ENCODE results near the gene ARHGAP6. TPM values are rescaled to one million over a fixed set of nuclear protein-coding genes. Genes with fewer than 3 reads are reported as not detected.

Gene ARHGAP6
- total and polyA plus RNA-seq, 2 donors from 2014 or later = 6.0 to 20.4 TPM

GRCh38 chrX:11484290-11484689 is 181.4 kb downstream of the ARHGAP6 start:
- Histone ChIP-seq H3K9me3 (ENCODE audit: control insufficient read depth in 2 of 3, insufficient read depth in 1 of 3, low read length in 3 of 3) (no peaks in the 10 kb centered on the region), H3K4me3 (ENCODE audit: low read length in 3 of 3) (no peak overlapping the region), H3K27ac (ENCODE audit: low read depth in 2 of 2, low read length in 2 of 2) (no peak overlapping the region), H3K27me3 (ENCODE audit: control insufficient read depth, insufficient read depth, low read length) (no peaks in the 10 kb centered on the region), H3K36me3 (ENCODE audit: control insufficient read depth in 2 of 3, insufficient read depth in 3 of 3, low read length in 3 of 3) (no peaks in the 10 kb centered on the region), H3K4me1 (ENCODE audit: control insufficient read depth in 2 of 3, insufficient read depth in 2 of 3, low read depth in 1 of 3, low read length in 3 of 3) (no peaks in the 10 kb centered on the region), H3K9ac (ENCODE audit: low read length in 3 of 3) (no peak overlapping the region)
- intact Hi-C loops (cut with DNase I) = no loop called here
- DNase-seq = no peak
- FAIRE-seq = no peak
- no peak for TF ChIP-seq CTCF (IDR thresholded peaks at IDR 0.05; ENCODE audit: borderline replicate concordance, extremely low read depth, insufficient read depth)

- no peaks in the 10 kb centered on the region for H3K9me3 ChIP-seq (ENCODE audit: control insufficient read depth in 2 of 3, insufficient read depth in 1 of 3, low read length in 3 of 3)
- no peaks in the 10 kb centered on the region for H3K4me1 ChIP-seq (ENCODE audit: control insufficient read depth in 2 of 3, insufficient read depth in 2 of 3, low read depth in 1 of 3, low read length in 3 of 3)
- H3K9ac ChIP-seq (ENCODE audit: low read length in 3 of 3) = no peak overlapping the region
- FAIRE-seq (no peak), DNase-seq (no peak)
- no peaks in the 10 kb centered on the region for H3K36me3 ChIP-seq (ENCODE audit: control insufficient read depth in 2 of 3, insufficient read depth in 3 of 3, low read length in 3 of 3)
- intact Hi-C loops (cut with DNase I) = no loop called here
- no peak overlapping the region for H3K27ac ChIP-seq (ENCODE audit: low read depth in 2 of 2, low read length in 2 of 2)
- H3K4me3 ChIP-seq (ENCODE audit: low read length in 3 of 3) = no peak overlapping the region
- no peaks in the 10 kb centered on the region for H3K27me3 ChIP-seq (ENCODE audit: control insufficient read depth, insufficient read depth, low read length)
- no peak for TF ChIP-seq CTCF (IDR thresholded peaks at IDR 0.05; ENCODE audit: borderline replicate concordance, extremely low read depth, insufficient read depth)
These were observed 184.7 kb downstream of the ARHGAP6 start for GRCh38 chrX:11481035-11481434.

GRCh38 chrX:11480626-11481025 is 185.1 kb downstream of the ARHGAP6 start:
- Histone ChIP-seq H3K4me3 (ENCODE audit: low read length in 3 of 3) (no peak overlapping the region), H3K36me3 (ENCODE audit: control insufficient read depth in 2 of 3, insufficient read depth in 3 of 3, low read length in 3 of 3) (no peaks in the 10 kb centered on the region), H3K9ac (ENCODE audit: low read length in 3 of 3) (no peak overlapping the region), H3K27me3 (ENCODE audit: control insufficient read depth, insufficient read depth, low read length) (no peaks in the 10 kb centered on the region), H3K9me3 (ENCODE audit: control insufficient read depth in 2 of 3, insufficient read depth in 1 of 3, low read length in 3 of 3) (no peaks in the 10 kb centered on the region), H3K4me1 (ENCODE audit: control insufficient read depth in 2 of 3, insufficient read depth in 2 of 3, low read depth in 1 of 3, low read length in 3 of 3) (no peaks in the 10 kb centered on the region), H3K27ac (ENCODE audit: low read depth in 2 of 2, low read length in 2 of 2) (no peak overlapping the region)
- no peak for TF ChIP-seq CTCF (IDR thresholded peaks at IDR 0.05; ENCODE audit: borderline replicate concordance, extremely low read depth, insufficient read depth)
- DNase-seq (no peak), FAIRE-seq (no peak)
- intact Hi-C loops (cut with DNase I) = no loop called here

- Histone ChIP-seq H3K4me1 (ENCODE audit: control insufficient read depth in 2 of 3, insufficient read depth in 2 of 3, low read depth in 1 of 3, low read length in 3 of 3) (no peaks in the 10 kb centered on the region), H3K4me3 (ENCODE audit: low read length in 3 of 3) (no peak overlapping the region), H3K27me3 (ENCODE audit: control insufficient read depth, insufficient read depth, low read length) (no peaks in the 10 kb centered on the region), H3K9me3 (ENCODE audit: control insufficient read depth in 2 of 3, insufficient read depth in 1 of 3, low read length in 3 of 3) (no peaks in the 10 kb centered on the region), H3K36me3 (ENCODE audit: control insufficient read depth in 2 of 3, insufficient read depth in 3 of 3, low read length in 3 of 3) (no peaks in the 10 kb centered on the region), H3K27ac (ENCODE audit: low read depth in 2 of 2, low read length in 2 of 2) (no peak overlapping the region), H3K9ac (ENCODE audit: low read length in 3 of 3) (no peak overlapping the region)
- no peak for DNase-seq
- intact Hi-C loops (cut with DNase I) = no loop called here
- no peak for FAIRE-seq
- no peak for TF ChIP-seq CTCF (IDR thresholded peaks at IDR 0.05; ENCODE audit: borderline replicate concordance, extremely low read depth, insufficient read depth)
These were observed 186.8 kb downstream of the ARHGAP6 start for GRCh38 chrX:11478911-11479310.

Measured in kidney (tissue), 14 donors.